K562 (cell line): ENCODE results near the gene CNBD2. TPM values are rescaled to one million over a fixed set of nuclear protein-coding genes. Genes with fewer than 3 reads are reported as not detected.
"Not testable (repeated sequence)": the region's sequence is repeated elsewhere in the genome, so short reads cannot be mapped to it uniquely, and the experiment has no call there.

Source experiments
- ATF3 ChIP-seq, 2 experiments: fragments of 450-650 bp in 1 of 2; sonication (generic) in 1 of 2; formaldehyde crosslinking in 1 of 2; IDR thresholded peaks in 1 of 2; conservative IDR thresholded peaks in 1 of 2; 2 replicates each; pipeline versions ENCODE4 v1.6.1 to v1.8.1; 2016 to 2023; ENCODE audit warnings: mild to moderate bottlenecking in 2 of 2, moderate library complexity in 2 of 2, inconsistent platforms in 1 of 2, missing genetic modification reagents in 1 of 2
- CBFA2T2 ChIP-seq: fragments of 450-650 bp; conservative IDR thresholded peaks from 2 replicates; pipeline ENCODE4 v1.6.1; 2017; ENCODE audit warnings: mild to moderate bottlenecking
- CTBP1 ChIP-seq: fragments of 450-650 bp; IDR thresholded peaks from 2 replicates; pipeline ENCODE4 v1.6.1; 2016; ENCODE audit warnings: borderline replicate concordance
- DPF2 ChIP-seq: fragments of 450-650 bp; IDR thresholded peaks from 2 replicates; pipeline ENCODE4 v1.6.1; 2016
- ELF1 ChIP-seq: fragments of 200-800 bp; sonication (Bioruptor generic); IDR thresholded peaks from 2 replicates; pipeline ENCODE4 v1.6.1; 2016; ENCODE audit warnings: missing genetic modification characterization, missing compliant biosample characterization
- JUND ChIP-seq, 2 experiments: IDR thresholded peaks; 2 replicates in 1 of 2; 3 replicates in 1 of 2; pipeline ENCODE4 v1.6.1; 2011; ENCODE audit warnings: borderline replicate concordance in 2 of 2, low read depth in 2 of 2, low read length in 2 of 2, improper control_type of control experiment in 1 of 2, missing biosample characterization in 1 of 2, missing genetic modification characterization in 1 of 2, missing genetic modification reagents in 1 of 2
- MEIS2 ChIP-seq: fragments of 450-650 bp; IDR thresholded peaks from 2 replicates; pipeline ENCODE4 v1.6.1; 2014; ENCODE audit warnings: mild to moderate bottlenecking; ENCODE audit not compliant: partially characterized antibody
- MNT ChIP-seq, 2 experiments: fragments of 450-650 bp; conservative IDR thresholded peaks; 2 replicates each; pipeline ENCODE4 v1.6.1; 2017; ENCODE audit warnings: mild to moderate bottlenecking in 2 of 2, moderate library complexity in 2 of 2
- NFE2 ChIP-seq: IDR thresholded peaks from 2 replicates; pipeline ENCODE4 v1.6.1; 2014; ENCODE audit warnings: antibody characterized with exemption, low read depth
- RAD51 ChIP-seq: fragments of 450-650 bp; IDR thresholded peaks from 2 replicates; pipeline ENCODE4 v1.7.1; 2016; ENCODE audit warnings: low read depth, mild to moderate bottlenecking, borderline replicate concordance
- RCOR1 ChIP-seq, 2 experiments: IDR thresholded peaks; 2 replicates each; pipeline ENCODE4 v1.6.1; 2012; ENCODE audit warnings: low read depth in 2 of 2, low read length in 2 of 2, borderline replicate concordance in 1 of 2, improper control_type of control experiment in 1 of 2
- SMARCE1 ChIP-seq: fragments of 450-650 bp; IDR thresholded peaks from 2 replicates; pipeline ENCODE4 v1.7.1; 2016; ENCODE audit warnings: mild to moderate bottlenecking
- TFE3 ChIP-seq: fragments of 450-650 bp; formaldehyde crosslinking; IDR thresholded peaks from 2 replicates; pipeline ENCODE4 v1.4.0; 2020; ENCODE audit warnings: mild to moderate bottlenecking, mixed read lengths
- ZNF318 ChIP-seq, 2 experiments: fragments of 450-650 bp; IDR thresholded peaks; 2 replicates each; pipeline ENCODE4 v1.6.1; 2016; ENCODE audit warnings: mild to moderate bottlenecking in 2 of 2, borderline replicate concordance in 1 of 2, low read depth in 1 of 2, moderate library complexity in 1 of 2
- polyA plus RNA-seq, 8 experiments: library from polyadenylated mRNA; depleted of rRNA in 4 of 8; stranded (reverse) in 5 of 8; unstranded in 3 of 8; fragments of >200 nt; fragmentation: Nextera tagmentation in 2 of 8; fragmentation: Illumina TruSeq in 1 of 8; extraction: Ambion mirVana in 2 of 8; extraction: Trizol in 1 of 8; gene quantifications; 2 replicates each; pipeline versions ENCODE4 v1.2.1 to v1.2.3, GENCODE V29; 2011 to 2014; ENCODE audit warnings: inconsistent platforms in 1 of 8, missing spikeins in 1 of 8
- total RNA-seq, 7 experiments: library from RNA; depleted of rRNA in 6 of 7; stranded (reverse); fragments of >200 nt in 6 of 7; fragmentation: Illumina TruSeq in 2 of 7; extraction: Trizol in 2 of 7; gene quantifications; 2 replicates each; pipeline versions ENCODE4 v1.2.1 to v1.2.3, GENCODE V29; 2011 to 2021; ENCODE audit warnings: low replicate concordance in 1 of 7

CNBD2 gene
- total and polyA plus RNA-seq, 9 of the 15 experiments (the other 6 are each of a cell fraction or from before 2014, with no cell fraction given) = 3.2 to 17.5 (median 5.3) TPM

GRCh38 chr20:36079984-36080383 lies 111.6 kb downstream of the CNBD2 start (continued):
- TF ChIP-seq ZNF318 (IDR thresholded peaks at IDR 0.05; ENCODE audit: borderline replicate concordance in 1 of 2, low read depth in 1 of 2) (0 out of 4 replicates have a peak, but pooled peaks of 1 of the 2 experiments have one; percentile 35), TFE3 (CRISPR knock-in tag) (peak; percentile 84), CTBP1 (0 out of 2 replicates have a peak, but pooled peaks have one; percentile 24), ELF1 (tag) (peak; percentile 47; the same call in 1 of the 2 replicates), RCOR1 (IDR thresholded peaks at IDR 0.05; ENCODE audit: borderline replicate concordance in 1 of 2, low read depth in 2 of 2, low read length in 2 of 2) (peak in 1 of 2 experiments; percentile 57; a peak in 1 of 4 replicates), MEIS2 (peak; percentile 27), CBFA2T2 (0 out of 2 replicates have a peak, but pooled peaks have one; percentile 10), ATF3 (IDR thresholded peaks at IDR 0.05) (peak; percentile 67; the same call in 1 of the 2 replicates), NFE2 (peak; percentile 80; the same call in 1 of the 2 replicates), MNT (conservative IDR thresholded peaks at IDR 0.05) (0 out of 4 replicates have a peak, but pooled peaks of 1 of the 2 experiments have one; percentile 19), SMARCE1 (0 out of 2 replicates have a peak, but pooled peaks have one; percentile 40), DPF2 (peak; percentile 55), JUND (IDR thresholded peaks at IDR 0.05; ENCODE audit: borderline replicate concordance, low read depth, low read length) (peak; percentile 66; the same call in 1 of the 2 replicates), JUND (tag; IDR thresholded peaks at IDR 0.05; ENCODE audit: borderline replicate concordance, low read depth, low read length) (peak; percentile 62; the same call in 1 of the 3 replicates), RAD51 (0 out of 2 replicates have a peak, but pooled peaks have one; percentile 15)
- not testable (repeated sequence) for TF ChIP-seq ATF3 (CRISPR knock-in tag; conservative IDR thresholded peaks at IDR 0.05)
